ENCODE measurements around the gene NKX6-2. TPM values are rescaled to one million over a fixed set of nuclear protein-coding genes. Genes with fewer than 3 reads are reported as not detected.

The NKX6-2 gene
- total RNA-seq, 2 donors from 2014 or later = 2.1 TPM; not detected in 1

- no peaks in the 10 kb centered on the region for H3K36me3 ChIP-seq (replicated peaks in 1 of 2; ENCODE audit: insufficient read depth in 1 of 2, low read depth in 2 of 2)
- TF ChIP-seq CTCF (IDR thresholded peaks at IDR 0.05) = no peak
- no peak for TF ChIP-seq POLR2A (IDR thresholded peaks at IDR 0.05)
- intact Hi-C loops (cut with DNase I) = no loop called here
- no peak overlapping the region for H3K27ac ChIP-seq
- no peaks in the 10 kb centered on the region for H3K4me1 ChIP-seq
- no peaks in the 10 kb centered on the region for H3K9me3 ChIP-seq
- WGBS, 2 donors = 61 to 75% methylated on average over 24 to 32 of the region's 39 CpGs
- H3K27me3 ChIP-seq = no peaks in the 10 kb centered on the region
- ATAC-seq = no peak
- H3K4me3 ChIP-seq = no peak overlapping the region
- no peak for DNase-seq
Measured at GRCh38 chr10:132810141-132810806, 24.3 kb upstream of the NKX6-2 start.

- Histone ChIP-seq H3K27ac (no peak overlapping the region), H3K9me3 (no peaks in the 10 kb centered on the region), H3K27me3 (no peaks in the 10 kb centered on the region), H3K4me1 (no peaks in the 10 kb centered on the region), H3K4me3 (no peak overlapping the region), H3K36me3 (replicated peaks in 1 of 2; ENCODE audit: insufficient read depth in 1 of 2, low read depth in 2 of 2) (no peaks in the 10 kb centered on the region)
- intact Hi-C loops (cut with DNase I) = no loop called here
- TF ChIP-seq CTCF (IDR thresholded peaks at IDR 0.05) (no peak), POLR2A (IDR thresholded peaks at IDR 0.05) (no peak)
- DNase-seq (no peak), ATAC-seq (no peak)
- WGBS, 2 donors = 66 to 70% methylated on average over 16 to 37 of the region's 38 CpGs
Measured at GRCh38 chr10:132809232-132810140, 23.5 kb upstream of the NKX6-2 start.

GRCh38 chr10:132808383-132809231 is 22.7 kb upstream of the NKX6-2 start:
- no peak for ATAC-seq
- TF ChIP-seq POLR2A (IDR thresholded peaks at IDR 0.05) = no peak
- no peak for TF ChIP-seq CTCF (IDR thresholded peaks at IDR 0.05)
- no peak for DNase-seq
- Histone ChIP-seq H3K27me3 (no peaks in the 10 kb centered on the region), H3K27ac (no peak overlapping the region), H3K9me3 (no peaks in the 10 kb centered on the region), H3K36me3 (replicated peaks in 1 of 2; ENCODE audit: insufficient read depth in 1 of 2, low read depth in 2 of 2) (no peaks in the 10 kb centered on the region), H3K4me1 (no peaks in the 10 kb centered on the region), H3K4me3 (no peak overlapping the region)
- 43 to 51% methylated on average over 26 to 42 of the region's 42 CpGs for WGBS, 2 donors
- intact Hi-C loops (cut with DNase I) = no loop called here

GRCh38 chr10:132807621-132808049 is 21.7 kb upstream of the NKX6-2 start:
- TF ChIP-seq CTCF (IDR thresholded peaks at IDR 0.05) = no peak
- no peak for TF ChIP-seq POLR2A (IDR thresholded peaks at IDR 0.05)
- Histone ChIP-seq H3K36me3 (replicated peaks in 1 of 2; ENCODE audit: insufficient read depth in 1 of 2, low read depth in 2 of 2) (no peaks in the 10 kb centered on the region), H3K9me3 (no peaks in the 10 kb centered on the region), H3K27me3 (no peaks in the 10 kb centered on the region), H3K27ac (no peak overlapping the region), H3K4me1 (no peaks in the 10 kb centered on the region), H3K4me3 (no peak overlapping the region)
- ATAC-seq (no peak), DNase-seq (no peak)
- intact Hi-C loops (cut with DNase I) = no loop called here
- WGBS, 2 donors = 81% methylated on average over 23 of the region's 27 CpGs; no CpG with 5 or more reads in 1 of the 2 donors
